Embryonic facial prominence (tissue), 1 donor: ENCODE results near the gene RAB40A.
"Not testable (repeated sequence)": the region's sequence is repeated elsewhere in the genome, so short reads cannot be mapped to it uniquely, and the experiment has no call there.

Experiments
- DNase-seq: peaks from one replicate; pipeline ENCODE4 v3.0.0-alpha.2; 2016; ENCODE audit errors: extremely low spot score

RAB40A gene

DNA sequence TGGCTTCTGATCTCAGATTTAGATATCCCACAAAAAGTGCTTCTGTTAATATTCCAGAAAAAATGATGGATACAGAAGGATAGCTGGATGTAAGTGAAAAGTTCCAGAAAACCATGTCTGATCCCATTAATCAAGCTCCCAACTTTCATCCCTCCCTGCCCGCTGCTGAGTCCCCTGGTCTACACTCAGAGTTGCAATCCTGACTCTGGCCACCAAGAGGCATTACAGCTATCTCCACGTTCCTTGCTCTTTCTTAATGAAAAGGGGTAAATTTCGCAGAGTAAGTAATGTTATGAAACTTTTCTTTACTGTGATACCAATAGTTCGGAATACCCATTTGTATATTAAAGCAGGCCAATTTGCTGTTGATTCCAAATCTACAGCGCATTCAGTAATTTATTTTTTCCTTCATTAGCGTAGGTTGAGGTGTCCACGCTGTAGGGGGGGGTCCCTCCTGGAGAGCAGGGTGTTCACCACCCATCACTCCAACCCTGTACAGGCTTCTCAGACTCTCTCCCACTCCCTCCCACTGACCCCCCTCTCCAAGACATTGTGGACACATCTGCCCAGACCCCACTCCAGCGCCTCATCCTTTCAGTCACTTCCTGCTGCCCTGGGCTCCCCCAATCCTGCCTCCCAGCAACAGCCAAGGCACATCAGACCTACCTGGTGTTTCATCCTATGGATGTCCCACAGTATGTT, 55.1 kb downstream of the RAB40A start:
- DNase-seq = no peak

DNA sequence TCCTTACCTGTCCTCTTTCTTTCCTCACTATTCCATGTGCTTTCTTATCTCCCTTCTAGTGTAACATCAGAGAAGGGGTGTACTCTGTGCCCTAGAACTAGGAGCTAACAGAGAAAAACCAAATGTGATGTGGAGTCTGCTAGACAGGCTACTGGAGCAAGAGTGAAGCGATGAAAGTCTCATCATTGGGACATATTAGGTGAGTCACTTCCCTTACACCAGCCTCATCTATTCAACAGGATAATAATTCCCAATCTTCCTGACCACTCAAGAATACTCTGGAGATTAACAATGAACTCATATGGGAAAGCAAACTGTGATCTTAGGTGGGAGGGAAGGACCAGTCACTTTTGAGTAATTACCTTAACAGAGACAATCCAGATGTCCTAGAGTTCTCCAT, 58.1 kb downstream of the RAB40A start:
- no peak for DNase-seq

DNA sequence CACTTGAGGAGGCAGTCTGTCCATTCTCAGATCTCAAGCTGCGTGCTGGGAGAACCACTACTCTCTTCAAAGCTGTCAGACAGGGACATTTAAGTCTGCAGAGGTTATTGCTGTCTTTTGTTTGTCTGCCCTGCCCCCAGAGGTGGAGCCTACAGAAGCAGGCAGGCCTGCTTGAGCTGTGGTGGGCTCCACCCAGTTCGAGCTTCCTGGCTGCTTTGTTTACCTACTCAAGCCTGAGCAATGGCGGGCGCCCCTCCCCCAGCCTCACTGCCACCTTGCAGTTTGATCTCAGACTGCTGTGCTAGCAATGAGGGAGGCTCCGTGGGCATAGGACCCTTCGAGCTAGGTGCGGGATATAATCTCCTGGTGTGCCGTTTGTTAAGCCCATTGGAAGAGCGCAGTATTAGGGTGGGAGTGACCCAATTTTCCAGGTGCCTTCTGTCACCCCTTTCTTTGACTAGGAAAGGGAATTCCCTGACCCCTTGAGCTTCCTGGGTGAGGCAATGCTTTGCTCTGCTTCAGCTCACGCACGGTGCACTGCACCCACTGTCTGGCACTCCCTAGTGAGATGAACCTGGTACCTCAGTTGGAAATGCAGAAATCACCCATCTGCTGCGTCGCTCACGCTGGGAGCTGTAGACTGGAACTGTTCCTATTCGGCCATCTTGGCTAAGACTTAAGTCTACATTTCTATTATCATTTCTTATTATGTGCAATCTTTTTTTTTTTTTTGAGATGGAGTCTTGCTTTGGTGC, 59.1 kb downstream of the RAB40A start:
- not testable (repeated sequence) for DNase-seq

DNA sequence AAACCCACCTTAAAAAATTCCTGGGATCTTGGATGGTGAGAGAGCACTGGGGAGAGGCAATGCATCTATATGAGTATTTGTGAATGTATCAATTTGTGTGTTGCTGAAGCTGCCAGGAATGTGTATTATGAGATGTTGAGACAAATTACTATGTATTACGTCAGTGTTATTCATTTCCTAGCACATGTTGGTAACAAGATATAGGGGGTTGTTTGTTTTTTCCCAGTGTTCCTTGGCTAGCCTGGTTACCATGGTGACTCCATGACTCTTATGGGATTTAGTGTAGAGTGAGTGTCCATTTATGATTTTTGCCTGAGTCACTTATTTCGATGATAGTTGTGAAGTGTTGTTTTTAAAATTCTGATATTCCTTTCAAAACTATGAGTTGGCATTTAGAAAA, 65.6 kb downstream of the RAB40A start:
- DNase-seq = no peak
